GM19239 (cell line): Measurements from ENCODE around the gene SPATA20.

Experiments used
- DNase-seq: peaks from one replicate; pipeline ENCODE4 v3.0.0; 2011; ENCODE audit warnings: low spot score; ENCODE audit not compliant: insufficient read length
- FAIRE-seq: peaks from 2 replicates; lab custom pipeline; 2011; peaks lifted over from hg19 to GRCh38; lab: Jason Lieb, UNC

Gene SPATA20

DNA sequence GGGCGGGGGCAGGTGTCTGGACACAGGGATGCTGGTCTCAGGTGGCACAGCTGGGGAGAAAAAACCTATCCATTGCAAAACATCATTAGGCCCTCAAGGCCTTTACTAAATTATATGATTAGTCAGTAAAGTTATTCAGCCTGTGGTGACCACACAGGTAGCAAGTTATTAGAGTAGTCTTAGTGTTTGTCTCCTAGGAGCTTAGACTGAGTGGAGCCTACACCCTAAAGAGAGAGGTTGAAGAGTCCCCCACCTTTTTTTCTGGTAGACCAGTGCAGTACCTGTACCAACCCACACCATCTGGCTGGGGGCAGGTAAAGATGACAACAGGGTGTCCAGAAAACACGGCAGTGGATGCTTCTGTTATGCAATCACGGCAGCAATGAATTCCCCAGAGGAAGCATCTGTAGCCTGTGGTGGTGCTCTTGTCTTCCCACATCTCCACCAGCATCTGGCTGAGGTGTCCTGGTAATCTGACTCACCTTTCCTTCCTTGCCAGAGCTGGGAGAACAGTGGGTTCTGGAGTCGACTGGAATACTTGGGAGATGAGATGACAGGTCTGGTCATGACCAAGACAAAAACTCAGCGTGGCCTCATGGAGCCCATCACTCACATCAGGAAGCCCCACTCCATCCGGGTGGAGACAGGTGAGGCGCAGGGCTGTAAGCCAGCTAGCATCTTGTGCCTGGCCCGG is 27.7 kb upstream of the SPATA20 start:
- DNase-seq: no peak
- FAIRE-seq: no peak

DNA sequence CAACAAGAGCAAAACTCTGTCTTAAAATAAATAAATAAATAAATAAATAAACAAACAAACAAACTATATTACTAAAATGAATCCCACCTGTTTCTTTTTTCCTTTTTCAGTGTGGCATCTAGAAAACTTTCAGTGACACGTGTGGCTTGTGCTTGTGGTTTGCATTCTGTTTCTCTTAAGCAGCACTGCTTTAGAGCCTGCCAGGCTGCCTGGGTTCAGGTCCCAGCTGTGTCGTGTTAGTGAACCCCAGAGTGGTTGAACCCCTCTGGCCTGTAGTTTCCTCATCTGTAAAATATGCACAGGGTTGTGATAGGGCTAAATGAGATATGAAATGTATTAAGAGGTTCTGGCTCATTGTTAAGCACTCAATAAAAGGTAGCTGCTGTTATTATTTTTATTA is 26.5 kb upstream of the SPATA20 start:
- FAIRE-seq (no peak), DNase-seq (no peak)

DNA sequence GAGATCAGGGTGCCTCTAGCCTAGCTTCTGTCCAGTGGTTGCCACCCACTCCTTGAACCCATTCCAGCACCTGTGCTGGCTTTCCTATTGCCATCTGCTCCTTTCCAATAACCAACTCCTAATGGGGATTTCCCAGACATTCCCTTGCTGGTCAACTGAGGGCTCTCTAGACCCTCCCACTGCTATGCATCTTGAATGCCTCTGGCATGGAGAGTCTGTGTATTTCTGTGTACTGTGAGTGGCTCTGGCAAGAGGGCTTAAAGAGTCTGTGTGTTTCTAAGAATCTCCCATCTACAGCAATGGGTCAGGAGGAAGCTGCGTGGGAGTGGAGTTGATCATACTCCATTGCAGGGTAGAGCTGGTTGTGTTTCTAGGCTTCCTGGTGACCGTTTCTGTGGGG is 25.5 kb upstream of the SPATA20 start:
- FAIRE-seq (no peak), DNase-seq (no peak)

DNA sequence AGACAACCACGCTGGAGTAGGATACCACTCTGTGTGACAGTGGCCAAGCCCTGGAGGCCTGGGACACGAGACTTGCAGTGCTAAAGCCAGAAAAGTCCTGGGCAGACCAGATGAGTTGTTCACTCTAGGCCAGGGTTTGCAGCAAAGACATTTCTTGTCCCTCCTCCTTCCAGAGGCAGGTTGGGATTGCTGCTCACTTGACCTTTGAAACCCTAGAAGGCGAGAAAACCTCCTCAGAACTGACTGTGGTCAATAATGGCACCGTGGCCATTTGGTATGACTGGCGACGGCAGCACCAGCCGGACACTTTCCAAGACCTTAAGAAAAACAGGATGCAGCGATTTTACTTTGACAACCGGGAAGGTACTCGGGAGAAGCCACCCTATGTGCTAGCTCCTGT is 24.2 kb upstream of the SPATA20 start:
- FAIRE-seq (no peak), DNase-seq (no peak)

DNA sequence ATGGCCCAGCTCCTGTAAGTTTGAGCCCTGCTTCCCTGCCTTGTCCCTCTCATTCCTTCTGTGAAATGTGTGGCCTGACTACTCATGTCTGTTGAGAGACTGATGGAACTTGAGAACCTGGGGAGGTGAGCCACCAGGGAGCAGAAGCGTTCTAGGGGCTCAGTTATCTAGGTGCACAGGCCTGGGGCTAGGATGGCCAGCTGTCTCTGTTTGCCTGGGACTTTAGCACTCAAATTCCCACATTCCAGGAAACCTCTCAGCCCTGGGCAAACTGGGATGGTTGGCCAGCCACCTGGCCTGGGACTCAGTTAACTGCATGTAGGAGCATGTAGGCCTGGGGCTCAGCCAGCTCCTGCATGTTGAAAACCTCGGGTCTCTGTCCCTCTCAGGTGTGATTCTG is 23.8 kb upstream of the SPATA20 start:
- DNase-seq: no peak
- FAIRE-seq: no peak

DNA sequence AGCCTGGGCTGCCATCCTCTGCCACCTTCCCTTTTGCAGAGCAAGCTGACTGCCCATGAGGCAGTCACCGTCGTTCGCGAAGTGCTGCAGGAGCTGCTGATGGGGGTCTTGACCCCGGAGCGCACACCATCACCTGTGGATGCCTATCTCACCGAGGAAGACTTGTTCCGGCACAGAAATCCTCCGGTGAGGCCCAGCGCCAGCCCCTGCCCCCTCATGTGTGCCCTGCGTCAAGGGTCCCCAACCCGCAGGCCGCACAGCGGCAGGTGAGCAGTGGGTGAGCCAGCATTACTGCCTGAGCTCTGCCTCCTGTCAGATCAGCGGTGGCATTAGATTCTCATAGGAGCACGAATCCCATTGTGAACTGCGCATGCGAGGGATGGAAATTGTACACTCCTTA is 22.1 kb upstream of the SPATA20 start:
- FAIRE-seq: no peak

DNA sequence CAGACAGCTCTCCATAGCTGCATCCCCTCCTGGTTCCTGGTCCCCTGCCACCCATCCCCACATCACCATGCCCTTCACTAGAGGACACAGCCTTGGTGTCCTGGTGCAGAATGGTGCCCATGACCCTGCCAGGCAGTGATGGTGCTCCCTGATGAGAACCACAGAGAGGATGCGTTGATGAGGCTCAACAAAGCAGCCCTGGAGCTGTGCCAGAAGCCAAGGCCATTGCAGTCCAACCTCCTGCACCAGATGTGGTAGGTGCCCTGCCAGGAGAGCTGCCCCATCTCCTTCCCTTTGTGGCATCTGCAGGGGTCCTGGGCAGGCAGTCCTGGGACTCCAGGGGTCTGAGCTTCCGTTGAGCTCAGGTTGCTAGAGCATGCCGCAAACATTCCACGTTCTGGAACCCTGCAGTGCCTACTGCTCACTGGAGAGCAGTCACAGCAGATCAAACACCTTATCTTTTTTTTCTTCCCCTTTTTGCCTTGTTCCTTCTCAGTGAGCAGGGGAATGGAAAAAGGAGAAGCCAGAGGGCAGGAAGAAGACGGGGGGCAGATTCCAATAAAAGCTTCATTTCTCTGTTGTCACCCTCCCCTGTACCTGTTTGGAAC is 19.7 kb upstream of the SPATA20 start:
- FAIRE-seq (no peak), DNase-seq (no peak)

More for the DNA sequence above, 22.1 kb upstream of the SPATA20 start:
- no peak for DNase-seq

DNA sequence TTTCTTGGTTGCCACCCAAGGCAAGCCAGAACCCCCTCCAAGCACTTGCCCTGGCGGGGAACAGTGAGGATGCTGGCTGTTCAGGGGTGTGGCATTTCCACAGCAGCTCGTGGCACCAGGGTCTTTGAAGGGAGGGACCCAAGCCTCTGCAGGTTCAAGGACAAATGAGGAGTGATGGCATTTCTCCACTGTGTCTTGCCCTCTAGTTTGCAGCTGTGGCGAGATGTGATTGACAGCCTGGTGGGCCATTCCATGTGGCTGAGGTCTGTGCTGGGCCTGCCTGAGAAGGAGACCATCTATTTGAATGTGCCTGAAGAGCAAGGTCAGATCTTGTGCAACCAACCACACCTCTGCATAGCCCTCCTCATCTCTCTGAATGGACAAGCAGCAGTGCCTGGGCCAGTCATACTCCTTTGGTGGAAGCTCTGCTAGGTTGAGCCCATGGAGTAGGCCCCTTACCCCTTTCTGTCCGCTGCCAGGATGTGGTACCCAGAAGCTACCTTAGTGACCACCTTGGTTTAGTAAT is 19.0 kb upstream of the SPATA20 start:
- FAIRE-seq (no peak), DNase-seq (no peak)

DNA sequence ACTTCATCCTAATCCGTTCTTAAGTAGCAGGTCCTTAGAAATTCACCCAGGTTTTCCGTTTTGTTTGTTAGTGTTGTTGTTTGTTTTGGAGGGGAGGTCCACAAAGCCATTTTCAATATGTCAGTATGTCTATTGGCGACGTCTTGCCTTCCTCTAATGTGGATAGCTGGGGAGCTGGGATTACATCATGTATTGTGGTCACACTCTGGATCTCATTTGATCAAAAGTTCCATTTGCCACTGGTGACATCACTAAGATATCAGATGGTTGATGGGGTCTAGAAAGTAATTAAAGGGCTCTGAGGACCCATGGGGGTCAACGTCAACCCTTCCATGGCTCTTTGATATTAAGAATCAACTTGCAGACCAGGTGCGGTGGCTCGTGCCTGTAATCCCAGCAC is 17.1 kb upstream of the SPATA20 start:
- DNase-seq (no peak), FAIRE-seq (no peak)

DNA sequence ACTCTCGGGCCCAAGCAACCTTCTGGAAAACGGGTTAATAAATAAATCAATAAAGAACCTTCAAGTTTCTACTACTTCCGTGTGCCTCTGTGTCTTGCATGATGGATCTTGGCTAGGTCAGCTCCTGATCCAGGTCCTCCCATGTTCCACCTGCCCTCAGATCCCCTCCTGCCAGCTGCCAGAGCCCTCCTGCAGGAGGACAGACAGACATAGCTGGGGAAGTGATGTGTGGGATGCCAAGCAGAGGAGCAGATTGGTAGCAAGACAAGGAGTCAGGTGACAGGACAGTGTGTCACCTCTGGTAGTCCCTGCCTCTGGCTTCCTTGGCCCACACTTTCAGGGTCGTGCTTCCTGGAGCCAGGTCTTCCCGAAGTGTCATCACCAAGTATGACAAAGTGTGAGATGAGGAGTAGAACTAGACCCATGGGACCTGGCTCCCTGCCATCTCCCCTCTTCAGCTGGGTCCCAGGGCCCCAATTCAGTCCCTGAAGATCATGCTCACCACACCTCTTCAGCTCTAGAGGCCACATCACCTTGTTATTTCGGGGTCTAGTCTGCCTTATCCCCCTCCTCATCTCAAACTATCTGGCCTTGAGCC is 15.4 kb upstream of the SPATA20 start:
- DNase-seq: no peak
- no peak for FAIRE-seq

DNA sequence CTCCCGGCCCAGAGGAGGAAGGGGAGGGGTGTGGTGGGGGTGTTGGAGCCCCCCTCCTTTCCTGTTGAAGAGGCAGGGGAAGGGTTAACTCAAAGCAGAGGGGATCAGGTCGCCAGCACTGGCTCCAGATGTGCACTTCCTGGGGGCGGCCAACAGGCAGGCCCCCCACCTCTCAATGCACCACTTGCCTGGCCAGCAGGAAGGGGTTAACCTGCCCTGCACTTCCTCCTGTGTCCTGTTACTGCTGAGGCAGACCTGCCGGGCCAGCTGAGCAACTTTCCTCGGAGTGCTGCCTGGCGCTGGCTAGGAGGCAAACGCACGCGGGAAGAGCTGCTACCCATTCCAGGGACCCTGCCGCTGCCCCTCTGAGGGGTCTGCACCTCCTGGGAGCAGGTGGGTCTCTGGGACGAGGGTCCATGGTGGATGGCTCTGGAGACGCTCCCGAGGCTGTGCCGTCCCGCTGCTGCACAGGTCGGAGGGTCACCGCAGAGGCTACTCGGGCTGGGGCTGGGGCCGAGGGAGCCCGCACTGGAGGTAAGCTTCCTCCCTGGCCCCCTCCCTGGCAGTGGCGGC is 14.4 kb upstream of the SPATA20 start, which contains the start of gene EPN3:
TSS of gene EPN3 (plus strand) at position 284 of the 573 bp plus-strand sequence. CDS start 3,822 bp downstream, outside the sequence.
- no peak for FAIRE-seq
- no peak for DNase-seq

DNA sequence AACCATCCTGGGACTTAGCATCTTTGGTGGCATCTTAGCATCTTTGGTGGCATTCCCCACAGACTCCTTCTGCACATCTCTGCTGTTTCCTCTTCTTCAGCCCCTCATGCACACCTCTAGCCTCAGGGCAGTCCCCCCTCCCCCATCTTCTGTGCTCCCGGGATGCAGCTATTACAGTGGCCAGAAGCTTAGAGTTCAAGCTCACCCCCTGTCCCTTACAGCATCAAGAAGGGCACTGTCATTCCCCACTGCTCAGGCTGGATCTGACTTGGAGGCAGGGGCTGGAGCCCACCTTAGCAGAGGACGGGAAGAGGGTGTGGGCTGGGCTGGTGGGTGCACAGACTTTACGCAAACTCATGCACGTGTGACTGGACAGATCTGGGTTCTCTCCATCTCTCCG is 13.8 kb upstream of the SPATA20 start:
- no peak for DNase-seq

DNA sequence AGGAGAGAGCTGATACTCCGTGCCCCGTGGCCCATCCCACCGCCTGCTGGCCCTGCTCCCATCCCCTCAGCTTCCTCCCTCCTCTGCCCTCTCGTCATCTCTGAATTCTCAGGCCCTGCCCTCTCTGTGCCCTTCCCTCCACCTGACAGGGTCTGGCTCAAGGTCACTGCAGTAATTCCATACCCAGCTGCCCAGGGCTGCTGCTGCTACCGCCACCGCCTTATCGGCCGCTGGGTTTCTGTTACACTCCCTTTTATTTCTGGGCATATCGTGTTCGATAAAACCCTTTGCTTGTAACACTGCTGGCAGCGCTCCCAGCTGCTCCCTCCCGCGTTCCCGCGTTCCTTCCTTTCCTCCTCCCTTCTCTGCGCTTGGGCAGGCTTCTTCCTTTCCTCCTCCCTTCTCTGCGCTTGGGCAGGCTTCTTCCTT is 13.2 kb upstream of the SPATA20 start:
- DNase-seq: no peak
- no peak for FAIRE-seq

More for the DNA sequence above, 13.8 kb upstream of the SPATA20 start:
- FAIRE-seq: no peak

DNA sequence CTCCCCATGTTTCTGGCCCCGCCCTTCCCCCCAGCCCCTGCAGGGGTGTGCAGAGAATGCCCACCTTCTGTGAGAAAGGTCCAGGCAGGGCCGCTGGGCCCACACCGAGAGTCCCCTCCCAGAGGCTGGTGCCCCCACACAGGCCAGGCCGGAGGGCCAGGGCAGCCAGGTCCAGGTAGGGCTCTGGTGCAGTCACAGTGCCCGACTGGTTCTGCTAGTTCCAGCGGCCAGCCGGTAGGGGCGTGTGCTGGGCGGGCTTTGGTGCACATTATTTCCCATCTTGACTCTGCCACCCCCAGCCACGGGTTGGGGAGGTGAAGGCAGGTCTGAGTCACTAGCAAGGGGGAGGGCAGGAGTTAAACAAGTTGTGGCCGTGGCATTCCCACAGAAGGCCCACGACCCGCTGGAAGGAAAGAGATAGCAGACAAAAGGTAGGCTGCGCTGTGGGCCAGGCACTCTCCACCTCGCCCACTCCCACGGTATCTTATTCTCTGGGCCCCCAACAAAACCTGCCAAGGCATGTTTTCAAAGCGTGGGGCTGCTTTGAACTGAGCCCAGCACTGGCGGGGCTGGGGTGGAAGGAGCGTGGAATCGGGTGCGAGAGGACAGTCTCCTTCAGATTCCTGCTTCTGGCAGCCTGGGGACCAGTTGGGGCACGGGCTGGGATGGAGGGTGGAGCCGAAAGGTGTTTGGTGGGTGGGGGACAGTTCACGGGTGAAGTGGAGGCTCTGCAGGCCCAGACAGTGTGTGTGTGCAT is 12.6 kb upstream of the SPATA20 start:
- DNase-seq (no peak), FAIRE-seq (no peak)

DNA sequence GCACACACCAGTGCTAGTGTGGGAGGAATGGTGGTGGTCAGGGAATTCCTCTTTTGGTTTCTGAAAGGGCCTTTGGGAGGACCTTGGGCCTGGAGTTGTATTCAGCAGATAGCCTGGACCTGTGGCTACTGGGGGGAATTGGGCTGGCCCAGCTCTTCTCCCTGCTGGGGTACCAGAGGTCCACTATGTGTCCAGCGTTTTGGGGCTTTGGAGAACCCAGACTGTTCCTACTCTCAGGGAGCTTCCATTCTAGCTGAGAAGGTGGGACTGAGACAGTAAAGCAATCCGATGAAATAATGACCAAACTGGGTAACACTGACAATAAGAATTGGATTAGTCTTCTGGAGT is 12.0 kb upstream of the SPATA20 start:
- FAIRE-seq (no peak), DNase-seq (no peak)

DNA sequence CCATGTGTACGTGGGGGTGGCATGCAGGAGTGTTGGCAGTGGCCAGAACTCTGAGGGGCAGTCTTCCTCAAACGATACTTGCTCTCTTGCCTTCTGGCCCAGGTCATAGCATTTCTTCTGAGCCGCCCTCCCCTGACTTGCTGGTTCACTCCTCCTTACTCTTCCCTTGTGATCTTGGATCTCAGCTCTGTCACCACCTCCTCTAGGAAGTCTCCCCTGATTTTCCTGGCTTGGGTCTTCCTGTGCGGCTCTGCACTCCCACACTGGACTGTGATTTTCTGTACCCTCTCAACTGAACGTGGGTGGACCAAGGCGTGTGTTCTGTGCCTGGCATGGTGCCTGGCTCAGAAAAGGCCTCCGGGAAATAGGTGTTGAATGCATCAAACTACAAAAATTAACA is 11.6 kb upstream of the SPATA20 start:
- no peak for DNase-seq
- FAIRE-seq: no peak

DNA sequence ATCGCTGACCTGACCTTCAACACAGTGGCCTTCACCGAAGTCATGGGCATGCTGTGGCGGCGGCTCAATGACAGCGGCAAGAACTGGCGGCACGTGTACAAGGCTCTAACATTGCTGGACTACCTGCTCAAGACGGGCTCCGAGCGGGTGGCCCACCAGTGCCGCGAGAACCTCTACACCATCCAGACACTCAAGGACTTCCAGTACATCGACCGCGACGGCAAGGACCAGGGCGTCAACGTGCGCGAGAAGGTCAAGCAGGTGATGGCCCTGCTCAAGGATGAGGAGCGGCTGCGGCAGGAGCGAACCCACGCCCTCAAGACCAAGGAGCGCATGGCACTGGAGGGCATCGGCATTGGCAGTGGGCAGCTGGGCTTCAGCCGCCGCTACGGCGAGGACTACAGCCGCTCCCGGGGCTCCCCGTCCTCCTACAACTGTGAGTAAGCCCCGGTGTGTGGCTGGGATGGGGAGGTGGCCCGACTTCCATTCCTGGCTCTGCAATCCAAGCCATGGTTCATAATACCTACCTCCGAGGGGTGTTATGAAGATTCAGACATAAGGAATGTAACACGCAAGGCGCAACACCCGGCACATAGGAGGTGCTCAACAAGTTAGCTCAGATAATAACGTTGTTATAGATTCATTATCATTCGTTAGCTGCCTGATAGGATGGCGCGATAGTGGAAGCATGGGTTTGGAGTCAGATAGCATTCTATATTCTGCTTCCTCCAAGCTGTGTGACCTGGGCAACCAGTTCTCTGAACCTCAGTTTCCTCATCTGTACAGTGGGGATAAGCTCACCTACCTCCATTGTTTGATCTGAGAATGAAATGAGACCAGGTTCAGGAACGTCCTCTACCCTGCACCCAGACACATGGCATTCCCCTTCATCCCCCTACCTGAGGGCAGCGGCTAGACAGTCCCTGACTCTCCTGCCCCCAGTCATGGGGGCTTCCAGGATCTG is 10.0 kb upstream of the SPATA20 start:
- FAIRE-seq: no peak
- no peak for DNase-seq

DNA sequence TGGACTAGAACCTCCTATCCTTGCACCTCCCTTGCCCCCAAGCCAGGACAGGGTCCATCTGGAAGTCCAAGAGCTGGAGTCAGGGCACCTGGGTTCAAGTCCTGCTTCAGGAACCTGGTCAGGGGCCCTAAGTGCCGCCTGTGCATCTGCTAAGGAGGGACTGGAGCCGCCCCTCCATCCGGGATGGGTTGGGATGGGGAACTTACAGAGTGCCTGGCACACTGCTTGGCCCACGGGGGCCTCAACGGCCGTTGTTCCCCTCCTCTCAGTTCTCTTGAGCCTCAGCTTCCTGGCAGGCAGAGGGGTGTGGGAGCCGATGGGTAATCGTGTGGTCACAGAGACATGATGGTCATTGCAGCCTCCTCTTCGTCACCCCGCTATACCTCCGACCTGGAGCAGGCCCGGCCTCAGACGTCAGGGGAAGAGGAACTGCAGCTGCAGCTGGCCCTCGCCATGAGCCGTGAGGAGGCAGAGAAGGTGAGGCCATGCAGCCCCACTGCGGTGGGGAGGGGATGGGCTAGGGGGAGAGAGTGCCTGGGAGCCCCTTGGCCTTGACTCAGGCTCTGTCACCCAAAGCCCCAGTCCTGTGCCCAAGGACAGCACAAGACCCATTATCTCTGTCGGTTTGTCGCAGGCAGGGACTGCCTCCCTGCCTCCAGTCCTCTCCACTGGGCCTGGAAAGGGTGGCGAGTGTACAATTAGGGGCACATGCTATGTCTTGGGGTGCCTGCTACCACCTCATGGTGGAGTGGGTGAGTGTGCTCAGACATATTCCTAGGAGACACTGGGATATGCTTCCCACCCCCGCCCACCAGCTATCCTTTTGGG is 9.0 kb upstream of the SPATA20 start:
- no peak for FAIRE-seq
- DNase-seq: no peak
